K562 treated with DMSO at 1 percent for 24 hours (cell line): ENCODE results near the gene PROCR. TPM values are rescaled to one million over a fixed set of nuclear protein-coding genes. Genes with fewer than 3 reads are reported as not detected.

ENCODE experiments used
- total RNA-seq: library from RNA; unstranded; fragments of 300-600 nt; gene quantifications from 2 replicates; pipeline ENCODE4 v1.2.3, GENCODE V29; 2022; ENCODE audit warnings: low read depth; ENCODE audit not compliant: insufficient read depth

The PROCR gene
- 22.9 and 28.8 TPM in 2 replicates for total RNA-seq

DNA sequence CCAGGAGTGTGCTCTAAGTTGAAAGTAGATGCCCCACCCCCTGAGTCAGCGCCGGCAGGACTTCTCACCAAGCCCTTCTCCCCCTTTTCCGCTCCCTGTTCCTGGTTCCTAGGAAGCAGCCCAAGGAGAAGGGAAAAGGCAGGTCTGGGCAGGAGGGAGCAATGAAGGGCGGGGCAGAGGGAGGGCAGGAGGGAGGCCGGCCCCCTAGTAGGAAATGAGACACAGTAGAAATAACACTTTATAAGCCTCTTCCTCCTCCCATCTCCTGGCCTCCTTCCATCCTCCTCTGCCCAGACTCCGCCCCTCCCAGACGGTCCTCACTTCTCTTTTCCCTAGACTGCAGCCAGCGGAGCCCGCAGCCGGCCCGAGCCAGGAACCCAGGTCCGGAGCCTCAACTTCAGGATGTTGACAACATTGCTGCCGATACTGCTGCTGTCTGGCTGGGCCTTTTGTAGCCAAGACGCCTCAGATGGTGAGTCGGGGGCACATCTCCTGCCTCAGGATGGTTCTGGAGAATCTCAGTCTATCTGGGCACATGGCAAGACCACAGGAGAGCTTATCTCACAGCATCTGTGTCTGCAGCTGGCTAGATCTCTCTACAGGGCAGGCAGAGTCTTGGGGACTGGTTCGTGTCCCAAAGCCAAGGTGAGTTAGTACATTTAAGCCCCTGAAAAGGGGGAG is at the start of gene PROCR:
PROCR (plus strand) TSS at position 320 of the 681 bp plus-strand sequence; CDS start at position 403, 83 bp downstream.

DNA sequence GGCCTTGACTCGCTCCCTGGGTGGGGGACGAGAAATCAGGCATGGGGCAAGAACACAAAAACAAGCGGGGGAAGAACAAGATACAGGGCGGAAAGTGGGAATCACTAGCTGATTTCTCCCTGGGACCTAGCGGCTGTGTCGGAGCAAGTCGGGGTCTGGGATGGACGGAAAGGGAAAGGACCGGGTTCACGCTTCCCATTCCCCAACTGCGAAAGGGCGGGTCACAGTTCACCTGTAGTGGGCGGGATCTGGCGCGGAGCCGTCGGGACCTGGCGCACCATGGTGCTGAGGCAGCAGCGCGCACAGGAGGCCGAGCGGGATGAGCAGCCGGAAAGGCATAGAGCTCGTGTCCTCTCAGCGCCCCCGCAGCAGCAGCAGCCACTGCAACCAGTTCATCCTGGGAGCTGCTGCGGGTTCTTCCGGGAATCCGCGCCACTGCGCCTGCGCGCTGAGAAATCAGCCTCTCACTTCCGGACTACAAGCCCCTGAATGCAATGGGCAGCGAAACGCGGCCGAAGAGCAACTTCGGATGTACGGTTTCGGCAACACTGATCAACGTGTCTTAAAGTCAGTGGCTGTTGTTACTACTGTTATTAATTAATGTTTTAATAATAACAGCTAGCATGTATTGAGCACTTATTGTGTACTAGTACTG is 24.8 kb upstream of the PROCR start, which contains the start of gene EDEM2:
EDEM2 (minus strand) TSS at position 417 of the 655 bp plus-strand sequence; CDS start at position 339, 78 bp downstream.

DNA sequence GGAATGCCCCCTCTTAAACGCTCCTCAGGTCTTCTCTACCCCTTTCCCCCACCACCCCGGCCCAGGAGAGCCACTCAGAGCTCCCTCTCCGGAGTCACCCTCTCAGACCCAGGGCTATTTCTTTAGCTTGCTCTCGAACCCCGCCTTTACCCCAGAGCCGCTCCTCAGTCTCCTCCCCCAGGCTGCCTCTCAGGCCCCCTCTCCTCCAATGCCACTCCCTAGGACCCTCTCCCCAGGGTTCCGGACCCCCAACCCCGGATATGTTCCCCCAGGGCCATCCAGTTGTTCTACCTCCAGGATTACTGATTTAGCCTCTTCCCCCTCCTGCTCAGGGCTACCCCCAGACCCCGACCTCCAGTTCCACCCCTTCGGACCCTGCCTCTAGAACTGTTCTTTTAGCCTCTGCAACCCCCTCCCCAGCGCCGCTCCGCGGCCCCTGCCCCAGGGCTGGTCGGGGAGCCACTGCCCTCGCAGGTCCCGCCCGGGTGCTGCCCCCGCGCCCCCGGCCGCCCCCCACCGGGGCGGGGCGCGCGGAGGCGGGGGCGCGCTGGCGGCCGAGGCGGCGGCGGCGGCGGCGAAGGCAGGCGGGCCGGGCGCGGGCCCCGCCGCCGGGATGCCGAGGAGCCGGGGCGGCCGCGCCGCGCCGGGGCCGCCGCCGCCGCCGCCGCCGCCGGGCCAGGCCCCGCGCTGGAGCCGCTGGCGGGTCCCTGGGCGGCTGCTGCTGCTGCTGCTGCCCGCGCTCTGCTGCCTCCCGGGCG is 54.4 kb downstream of the PROCR start, which contains the start of gene MMP24:
MMP24 (plus strand) TSS at position 565 of the 758 bp plus-strand sequence; CDS start at position 614, 49 bp downstream.

Other genes starting within 250 kb of the PROCR start
- gene GSS, start 216.3 kb upstream of the PROCR start, total RNA-seq = 69.9 and 75.5 TPM in 2 replicates
- gene MYH7B, start 216.2 kb upstream of the PROCR start, total RNA-seq = not detected in 2 replicates
- 83.7 and 88.3 TPM in 2 replicates for gene TRPC4AP, start 79.3 kb upstream of the PROCR start, total RNA-seq
- 29.5 and 33.0 TPM in 2 replicates for gene EDEM2, start 24.7 kb upstream of the PROCR start, total RNA-seq
- gene MMP24, start 54.6 kb downstream of the PROCR start, total RNA-seq = 0.16 and 0.31 TPM in 2 replicates
- 161 and 170 TPM in 2 replicates for gene MMP24OS, start 106.0 kb downstream of the PROCR start, total RNA-seq
- 189 and 206 TPM in 2 replicates for gene EIF6, start 112.7 kb downstream of the PROCR start, total RNA-seq
- not detected in 2 replicates for gene FAM83C, start 120.4 kb downstream of the PROCR start, total RNA-seq
- 30.4 and 31.1 TPM in 2 replicates for gene UQCC1, start 239.9 kb downstream of the PROCR start, total RNA-seq